Endothelial cell of umbilical vein (primary cell): ENCODE results near the gene OR51B2. TPM values are rescaled to one million over a fixed set of nuclear protein-coding genes. Genes with fewer than 3 reads are reported as not detected.

Experiments used
- BruUV-seq: library from RNA; stranded (reverse); fragments of 400-500 nt; replicated peaks from 2 replicates; lab custom pipeline; 2021; lab: Mats Ljungman, UMichigan
- CTCF ChIA-PET: fragments of 300-600, 350-600 bp; sonication (Branson Sonifier 250); formaldehyde crosslinking; loops from one replicate; lab custom pipeline; 2021; ENCODE audit warnings: antibody characterized with exemption, inconsistent platforms; lab: Charles Lee
- POLR2A ChIA-PET: fragments of 300-600, 350-600 bp; sonication (Branson Sonifier 250); formaldehyde crosslinking; loops from one replicate; lab custom pipeline; 2021; ENCODE audit warnings: antibody characterized with exemption, inconsistent platforms; lab: Charles Lee
- DNase-seq: peaks from one replicate; pipeline ENCODE4 v3.0.0-alpha.2; 2011; ENCODE audit warnings: low read depth, low spot score
- FAIRE-seq: peaks from 2 replicates; lab custom pipeline; 2011; peaks lifted over from hg19 to GRCh38; lab: Jason Lieb, UNC
- H2AFZ ChIP-seq: 2 replicates; pipeline ENCODE4 v1.6.0; 2012; ENCODE audit warnings: low read depth, low read length, control low read depth, inconsistent platforms
- H3K27ac ChIP-seq: 2 replicates; pipeline ENCODE4 v1.5.1; 2011; ENCODE audit warnings: low read depth, mild to moderate bottlenecking, control low read depth, low read length, moderate library complexity; ENCODE audit not compliant: insufficient read depth
- H3K27me3 ChIP-seq, 2 experiments: 2 replicates each; pipeline versions ENCODE4 v1.6.0 to v1.6.1; 2011; ENCODE audit warnings: low read length in 2 of 2, mixed read lengths in 1 of 2; ENCODE audit not compliant: control insufficient read depth in 2 of 2, insufficient read depth in 2 of 2
- H3K36me3 ChIP-seq, 2 experiments: 2 replicates in 1 of 2; 3 replicates in 1 of 2; pipeline ENCODE4 v1.5.1; 2011; ENCODE audit warnings: low read length in 2 of 2, mild to moderate bottlenecking in 1 of 2, moderate library complexity in 1 of 2; ENCODE audit not compliant: control insufficient read depth in 2 of 2, insufficient read depth in 2 of 2; ENCODE audit errors: extremely low read depth in 1 of 2
- H3K4me1 ChIP-seq: 3 replicates; pipeline ENCODE4 v1.5.1; 2011; ENCODE audit warnings: mild to moderate bottlenecking, low read length; ENCODE audit not compliant: control insufficient read depth, insufficient read depth; ENCODE audit errors: extremely low read depth
- H3K4me2 ChIP-seq: 2 replicates; pipeline ENCODE4 v1.6.1; 2011; ENCODE audit warnings: low read length, control low read depth, mixed read lengths; ENCODE audit not compliant: insufficient read depth
- H3K4me3 ChIP-seq, 3 experiments: fragments of 200-600 bp in 1 of 3; sonication (generic), shearing (Covaris generic) in 1 of 3; replicated peaks in 1 of 3; 2 replicates each; pipeline ENCODE4 v1.5.1; 2011 to 2016; ENCODE audit warnings: control low read depth in 3 of 3, low read length in 3 of 3, mild to moderate bottlenecking in 2 of 3, inconsistent platforms in 1 of 3, low read depth in 1 of 3, moderate library complexity in 1 of 3; ENCODE audit not compliant: insufficient read depth in 1 of 3
- H3K79me2 ChIP-seq: 2 replicates; pipeline ENCODE4 v1.6.0; 2012; ENCODE audit warnings: low read length, inconsistent platforms; ENCODE audit not compliant: control insufficient read depth, insufficient read depth
- H3K9ac ChIP-seq: replicated peaks from 2 replicates; pipeline ENCODE3; 2011; ENCODE audit warnings: low read length, control low read depth; ENCODE audit not compliant: insufficient read depth; ENCODE audit errors: extremely low read depth
- H3K9me1 ChIP-seq: replicated peaks from 3 replicates; pipeline ENCODE4 v1.6.0; 2011; ENCODE audit warnings: mild to moderate bottlenecking, low read length; ENCODE audit not compliant: control insufficient read depth, insufficient read depth; ENCODE audit errors: extremely low read depth
- H3K9me3 ChIP-seq: replicated peaks from 2 replicates; pipeline ENCODE4 v1.5.1; 2012; ENCODE audit warnings: low read length, inconsistent platforms; ENCODE audit not compliant: control insufficient read depth, insufficient read depth
- H4K20me1 ChIP-seq: replicated peaks from 2 replicates; pipeline ENCODE3; 2011; ENCODE audit warnings: mild to moderate bottlenecking, low read length; ENCODE audit not compliant: control insufficient read depth, insufficient read depth; ENCODE audit errors: extremely low read depth
- CTCF ChIP-seq, 2 donors: IDR thresholded peaks; 1 replicate in 1 of 2; 2 replicates in 1 of 2; pipeline ENCODE4 v1.5.1; 2011; ENCODE audit warnings: low read length in 2 of 2, mild to moderate bottlenecking in 2 of 2, moderate library complexity in 2 of 2, control low read depth in 1 of 2, inconsistent platforms in 1 of 2, low read depth in 1 of 2; ENCODE audit not compliant: insufficient read depth in 1 of 2; ENCODE audit errors: extremely low read depth in 1 of 2
- EZH2 ChIP-seq: IDR thresholded peaks from 2 replicates; pipeline ENCODE4 v1.6.1; 2012; ENCODE audit warnings: borderline replicate concordance, low read depth, mild to moderate bottlenecking, moderate library complexity, low read length, inconsistent platforms; ENCODE audit not compliant: severe bottlenecking
- FOS ChIP-seq: IDR thresholded peaks from 2 replicates; pipeline ENCODE4 v1.6.1; 2011; ENCODE audit warnings: mild to moderate bottlenecking, low read length, moderate library complexity, borderline replicate concordance; ENCODE audit not compliant: insufficient read depth
- GATA2 ChIP-seq: IDR thresholded peaks from 2 replicates; pipeline ENCODE4 v1.7.0; 2011; ENCODE audit warnings: low read depth, mild to moderate bottlenecking, moderate library complexity, mixed read lengths, low read length; ENCODE audit not compliant: insufficient read length, insufficient read depth
- JUN ChIP-seq: IDR thresholded peaks from 2 replicates; pipeline ENCODE4 v1.6.1; 2011; ENCODE audit warnings: borderline replicate concordance, low read depth; ENCODE audit not compliant: insufficient read length, insufficient read depth
- MYC ChIP-seq: IDR thresholded peaks from one replicate; pipeline ENCODE4 v1.6.1; 2011; ENCODE audit warnings: mild to moderate bottlenecking, low read depth, low read length
- POLR2A ChIP-seq: IDR thresholded peaks from 2 replicates; pipeline ENCODE4 v1.6.1; 2012; ENCODE audit warnings: low read depth, mild to moderate bottlenecking, control low read depth, low read length
- POLR2AphosphoS5 ChIP-seq: IDR thresholded peaks from 2 replicates; pipeline ENCODE4 v1.6.1; 2012; ENCODE audit warnings: low read depth, mild to moderate bottlenecking, control low read depth, low read length, moderate library complexity; ENCODE audit not compliant: insufficient read depth
- dilution Hi-C: fragments of 300-500 bp; cut with MboI; formaldehyde crosslinking; loops from one replicate; pipeline ENCODE4 v1.15.0; 2019; ENCODE audit warnings: low sequenced_read_pairs; ENCODE audit not compliant: extremely low pct_ligation_motif_present
- intact Hi-C: fragments of 100-400 bp; cut with micrococcal nuclease; formaldehyde crosslinking; loops from one replicate; pipeline ENCODE4 v1.10.0; 2022
- polyA plus RNA-seq, 4 experiments: library from polyadenylated mRNA; depleted of rRNA in 3 of 4; stranded (reverse) in 3 of 4; unstranded in 1 of 4; fragments of >200 nt; gene quantifications; 2 replicates each; pipeline versions ENCODE4 v1.2.1 to v1.2.3, GENCODE V29; 2011 to 2012; ENCODE audit warnings: missing spikeins in 1 of 4
- total RNA-seq: library from RNA; stranded (reverse); gene quantifications from 2 replicates; pipeline ENCODE4 v1.2.3, GENCODE V29; 2021
- TF ChIP-seq, protein P1 (sequence below): IDR thresholded peaks from 2 replicates; pipeline ENCODE4 v1.6.1; 2011; ENCODE audit not compliant: insufficient read depth, insufficient read length

Gene OR51B2
- total and polyA plus RNA-seq, 2 donors (not counting 3 experiments of a cell fraction or from before 2014, with no cell fraction given): not detected

- intact Hi-C loops: no loop called here
- no peaks in the 10 kb centered on the region for H3K9me3 ChIP-seq
- no peaks in the 10 kb centered on the region for H3K27me3 ChIP-seq
- no peak within 1 kb of the TSS for H2AFZ ChIP-seq
- H3K4me1 ChIP-seq: no peaks in the 10 kb centered on the region
- TF ChIP-seq POLR2A (no peak), GATA2 (no peak), POLR2AphosphoS5 (no peak), EZH2 (no peak), FOS (no peak), CTCF (IDR thresholded peaks at IDR 0.05; ENCODE audit: extremely low read depth in 1 of 2, insufficient read depth in 1 of 2, low read depth in 1 of 2, low read length in 2 of 2) (no peak), MYC (no peak), JUN (no peak)
- TF ChIP-seq, protein P1, sequence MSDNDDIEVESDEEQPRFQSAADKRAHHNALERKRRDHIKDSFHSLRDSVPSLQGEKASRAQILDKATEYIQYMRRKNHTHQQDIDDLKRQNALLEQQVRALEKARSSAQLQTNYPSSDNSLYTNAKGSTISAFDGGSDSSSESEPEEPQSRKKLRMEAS: no peak
- no peak for FAIRE-seq
- H3K27ac ChIP-seq: no peak within 1 kb of the TSS
- H3K4me3 ChIP-seq: no peak within 1 kb of the TSS
- H3K36me3 ChIP-seq: no peaks in the 10 kb centered on the region
- no peaks in the 10 kb centered on the region for H3K9me1 ChIP-seq
- H4K20me1 ChIP-seq: no peaks in the 10 kb centered on the region
- DNase-seq: no peak
- no TSS peak for BruUV-seq
- dilution Hi-C loops: no loop called here
- ChIA-PET CTCF (no interaction called here), POLR2A (no interaction called here)
- H3K9ac ChIP-seq: no peak within 1 kb of the TSS
- no peaks in the 10 kb centered on the region for H3K79me2 ChIP-seq
- no peak within 1 kb of the TSS for H3K4me2 ChIP-seq
These were observed 27.1 kb upstream of the OR51B2 start, which contains the start of gene OR51B6 for GRCh38 chr11:5351208-5351607. Gene OR51B6 (plus strand): TSS chr11:5351508. CDS start chr11:5351508, 0 bp downstream.
